GM23338 (cell line): ENCODE measurements around the gene TAF10.
A peak's percentile ranks its signal among the peaks of the same experiment; 100 is the strongest.

ENCODE experiments used
- CTCF ChIP-seq, 2 experiments: fragments of 200-600 bp in 1 of 2; sonication (generic) in 1 of 2; conservative IDR thresholded peaks; 2 replicates each; pipeline versions ENCODE4 v1.5.1 to v1.6.1; 2016 to 2017; ENCODE audit warnings: antibody characterized with exemption in 2 of 2, low read depth in 2 of 2, mild to moderate bottlenecking in 2 of 2, moderate library complexity in 1 of 2
- EZH2 ChIP-seq: fragments of 200-600 bp; sonication (generic); IDR thresholded peaks from one replicate; pipeline ENCODE4 v1.8.0; 2017; ENCODE audit warnings: antibody characterized with exemption, mild to moderate bottlenecking, low read depth; ENCODE audit not compliant: unreplicated experiment
- EZH2phosphoT487 ChIP-seq: fragments of 200-600 bp; sonication (generic); IDR thresholded peaks from one replicate; pipeline ENCODE4 v1.8.1; 2018; ENCODE audit warnings: antibody characterized with exemption; ENCODE audit not compliant: unreplicated experiment
- NANOG ChIP-seq: IDR thresholded peaks from 2 replicates; pipeline ENCODE4 v1.6.1; 2016; ENCODE audit warnings: antibody characterized with exemption, borderline replicate concordance
- POLR2AphosphoS5 ChIP-seq: IDR thresholded peaks from 2 replicates; pipeline ENCODE4 v1.6.1; 2016; ENCODE audit warnings: antibody characterized with exemption, low read depth
- REST ChIP-seq: IDR thresholded peaks from one replicate; pipeline ENCODE4 v1.6.1; 2018; ENCODE audit warnings: antibody characterized with exemption; ENCODE audit not compliant: unreplicated experiment

GRCh38 chr11:6604081-6604626 lies 7.9 kb downstream of the TAF10 start:
- TF ChIP-seq CTCF (conservative IDR thresholded peaks at IDR 0.05; ENCODE audit: low read depth in 2 of 2) = peak in 1 of 2 experiments; percentile 26; a peak in 2 of 4 replicates
- TF ChIP-seq EZH2 = no peak
- no peak for TF ChIP-seq POLR2AphosphoS5
- TF ChIP-seq EZH2phosphoT487 = no peak
- no peak for TF ChIP-seq NANOG
- TF ChIP-seq REST = no peak
